Uterus (tissue), 2 donors: ENCODE results near the gene FGD6.
"Not testable (repeated sequence)": the region's sequence is repeated elsewhere in the genome, so short reads cannot be mapped to it uniquely, and the experiment has no call there.

Experiments
- CTCF ChIP-seq, 4 experiments: fragments of 200-600 bp in 2 of 4; fragments of 450-650 bp in 2 of 4; sonication (generic) in 2 of 4; IDR thresholded peaks; one replicate each; pipeline ENCODE4 v1.5.1; 2016 to 2019; ENCODE audit warnings: antibody characterized with exemption in 4 of 4, mild to moderate bottlenecking in 2 of 4, moderate library complexity in 1 of 4
- POLR2A ChIP-seq, 2 donors: fragments of 450-650 bp; IDR thresholded peaks; one replicate each; pipeline ENCODE4 v1.6.1; 2016; ENCODE audit warnings: antibody characterized with exemption in 2 of 2, mild to moderate bottlenecking in 1 of 2, moderate library complexity in 1 of 2

GRCh38 chr12:95239835-95240234 lies 22.6 kb upstream of the FGD6 start:
- not testable (repeated sequence) for TF ChIP-seq CTCF, POLR2A (IDR thresholded peaks at IDR 0.05)
